ENCODE data around the gene ATP4B. TPM values are rescaled to one million over a fixed set of nuclear protein-coding genes. Genes with fewer than 3 reads are reported as not detected.

The ATP4B gene
- total RNA-seq, 2 experiments from 2014 or later: not detected

DNA sequence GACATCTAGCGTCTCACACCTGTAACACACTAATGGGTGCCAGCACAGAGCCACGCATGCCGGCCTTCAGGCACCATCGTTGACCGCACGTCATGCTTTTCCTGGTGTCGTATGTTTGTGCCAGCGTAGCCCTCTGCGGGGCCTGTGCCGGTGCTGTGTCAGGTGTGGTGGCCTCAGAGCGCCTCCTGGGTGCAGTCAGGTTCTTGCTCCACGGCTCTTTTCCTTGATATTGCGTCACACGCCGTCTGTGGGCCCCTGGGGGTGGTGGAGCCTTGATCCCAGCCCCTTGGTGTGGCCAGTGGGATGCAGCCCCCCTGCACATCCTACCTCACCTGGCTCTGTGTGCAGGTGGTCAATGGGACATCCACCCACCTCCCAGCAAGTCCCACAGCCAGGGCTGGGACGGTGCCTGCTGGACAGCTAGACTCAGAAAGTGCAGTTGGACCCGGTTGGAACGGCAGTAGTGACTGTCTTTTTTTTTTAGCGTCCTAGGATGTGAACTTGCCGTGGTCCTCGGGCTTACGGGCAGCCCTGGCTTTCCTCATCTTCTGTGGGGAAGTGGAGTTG is 48.9 kb downstream of the ATP4B start:
- BruUV-seq (replicated peaks): no TSS peak

DNA sequence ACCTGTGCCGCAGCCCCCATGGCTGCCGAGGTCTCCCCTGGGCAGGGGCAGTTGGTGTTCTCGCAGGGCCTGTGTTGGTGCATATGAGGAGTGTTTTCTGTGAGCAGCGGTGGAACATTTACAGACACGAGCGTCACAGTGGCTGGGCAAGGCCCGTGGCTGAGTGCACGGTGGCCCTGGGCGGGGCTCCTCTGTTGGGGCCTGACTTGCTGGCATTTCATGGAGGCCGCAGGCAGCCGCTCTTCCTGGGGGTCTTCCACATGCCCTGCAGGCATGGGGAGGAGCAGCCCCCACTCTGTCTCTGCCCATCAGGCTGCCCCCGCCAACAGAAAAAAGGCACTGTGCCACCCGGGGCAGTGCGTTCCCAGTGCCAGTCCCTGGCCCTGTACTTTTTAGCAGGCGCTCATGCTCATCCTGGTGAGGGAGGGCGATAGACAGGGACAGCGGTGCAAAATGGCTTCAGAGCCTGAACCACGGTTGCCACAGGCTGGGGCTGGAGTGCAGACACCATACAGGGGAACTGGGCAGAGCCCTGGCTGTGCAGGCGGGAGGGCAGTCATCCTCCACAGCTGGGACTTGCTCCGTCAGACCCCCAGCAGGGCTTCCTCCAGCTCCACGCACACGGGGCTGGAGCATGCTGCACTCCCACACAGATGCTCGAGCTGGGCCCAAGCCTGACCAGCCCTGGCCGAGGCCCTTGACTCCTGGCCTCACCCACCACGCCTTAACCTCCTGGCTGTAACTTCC is 49.9 kb downstream of the ATP4B start:
- ChIA-PET CTCF (ENCODE audit: unreplicated experiment) (no interaction called here), POLR2A (no interaction called here)
- Histone ChIP-seq H3K27ac (ENCODE audit: low read depth, low read length, poor library complexity, severe bottlenecking) (no peak overlapping the region), H2AFZ (ENCODE audit: low read length) (no peak overlapping the region), H3K4me3 (ENCODE audit: low read depth, low read length, poor library complexity, severe bottlenecking) (no peak overlapping the region), H4K20me1 (ENCODE audit: insufficient read depth, low read length) (no peaks in the 10 kb centered on the region; the same call in 1 of the 2 replicates), H3K9me2 (ENCODE audit: insufficient read depth, low read length) (no peaks in the 10 kb centered on the region), H3K36me3 (ENCODE audit: insufficient read depth, low read length) (peaks cover 81% of the 10 kb centered on the region), H3K9me3 (ENCODE audit: low read length) (no peaks in the 10 kb centered on the region), H3K4me2 (ENCODE audit: low read length) (no peak overlapping the region), H3K79me2 (ENCODE audit: insufficient read depth, low read depth, low read length) (0 out of 2 replicates have a peak, but pooled peaks cover 12% of the 10 kb centered on the region), H3K4me1 (ENCODE audit: insufficient read depth, low read length, poor library complexity, severe bottlenecking) (no peaks in the 10 kb centered on the region)
- intact Hi-C loops (cut with micrococcal nuclease; ENCODE audit: unreplicated experiment): no loop called here
- TF ChIP-seq, protein P1, sequence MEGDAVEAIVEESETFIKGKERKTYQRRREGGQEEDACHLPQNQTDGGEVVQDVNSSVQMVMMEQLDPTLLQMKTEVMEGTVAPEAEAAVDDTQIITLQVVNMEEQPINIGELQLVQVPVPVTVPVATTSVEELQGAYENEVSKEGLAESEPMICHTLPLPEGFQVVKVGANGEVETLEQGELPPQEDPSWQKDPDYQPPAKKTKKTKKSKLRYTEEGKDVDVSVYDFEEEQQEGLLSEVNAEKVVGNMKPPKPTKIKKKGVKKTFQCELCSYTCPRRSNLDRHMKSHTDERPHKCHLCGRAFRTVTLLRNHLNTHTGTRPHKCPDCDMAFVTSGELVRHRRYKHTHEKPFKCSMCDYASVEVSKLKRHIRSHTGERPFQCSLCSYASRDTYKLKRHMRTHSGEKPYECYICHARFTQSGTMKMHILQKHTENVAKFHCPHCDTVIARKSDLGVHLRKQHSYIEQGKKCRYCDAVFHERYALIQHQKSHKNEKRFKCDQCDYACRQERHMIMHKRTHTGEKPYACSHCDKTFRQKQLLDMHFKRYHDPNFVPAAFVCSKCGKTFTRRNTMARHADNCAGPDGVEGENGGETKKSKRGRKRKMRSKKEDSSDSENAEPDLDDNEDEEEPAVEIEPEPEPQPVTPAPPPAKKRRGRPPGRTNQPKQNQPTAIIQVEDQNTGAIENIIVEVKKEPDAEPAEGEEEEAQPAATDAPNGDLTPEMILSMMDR (conservative IDR thresholded peaks at IDR 0.05; ENCODE audit: low read length): no peak
- no peak for TF ChIP-seq EZH2phosphoT487 (IDR thresholded peaks at IDR 0.05; ENCODE audit: borderline replicate concordance, low read depth, low read length)
- BruUV-seq (replicated peaks): no TSS peak
- DNase-seq (ENCODE audit: low spot score): no peak

More for the DNA sequence above, 48.9 kb downstream of the ATP4B start:
- ChIA-PET CTCF (ENCODE audit: unreplicated experiment) (no interaction called here), POLR2A (no interaction called here)
- Histone ChIP-seq H3K36me3 (ENCODE audit: insufficient read depth, low read length) (peaks cover 87% of the 10 kb centered on the region), H3K79me2 (ENCODE audit: insufficient read depth, low read depth, low read length) (peaks cover 14% of the 10 kb centered on the region; the same call in 1 of the 2 replicates), H3K4me3 (ENCODE audit: low read depth, low read length, poor library complexity, severe bottlenecking) (no peak overlapping the region), H3K4me2 (ENCODE audit: low read length) (no peak overlapping the region), H3K9me2 (ENCODE audit: insufficient read depth, low read length) (no peaks in the 10 kb centered on the region), H3K4me1 (ENCODE audit: insufficient read depth, low read length, poor library complexity, severe bottlenecking) (no peaks in the 10 kb centered on the region), H2AFZ (ENCODE audit: low read length) (no peak overlapping the region), H4K20me1 (ENCODE audit: insufficient read depth, low read length) (no peaks in the 10 kb centered on the region; the same call in 1 of the 2 replicates), H3K27ac (ENCODE audit: low read depth, low read length, poor library complexity, severe bottlenecking) (no peak overlapping the region), H3K9me3 (ENCODE audit: low read length) (no peaks in the 10 kb centered on the region)
- intact Hi-C loops (cut with micrococcal nuclease; ENCODE audit: unreplicated experiment): no loop called here
- no peak for DNase-seq (ENCODE audit: low spot score)
- TF ChIP-seq EZH2phosphoT487 (IDR thresholded peaks at IDR 0.05; ENCODE audit: borderline replicate concordance, low read depth, low read length): no peak
- TF ChIP-seq, protein P1 (conservative IDR thresholded peaks at IDR 0.05; ENCODE audit: low read length): no peak
